SK-N-SH treated with all-trans-retinoic acid at 6 μM for 48 hours (cell line): Measurements from ENCODE around the gene SYNGR3.

Source experiments
- ATAC-seq: fragments of 200-7000 bp; cut with Tn5 transposase; 3 replicates; pipeline ENCODE4 v1.9.1; 2020; ENCODE audit warnings: mild to moderate bottlenecking, moderate library complexity
- ARNTL ChIP-seq: fragments of 450-650 bp; formaldehyde crosslinking; IDR thresholded peaks from 2 replicates; pipeline ENCODE4 v1.5.0; 2020; ENCODE audit warnings: low read depth, mild to moderate bottlenecking, moderate library complexity, borderline replicate concordance
- CREB5 ChIP-seq: fragments of 250-450 bp; sonication (Bioruptor Pico); IDR thresholded peaks from 2 replicates; pipeline ENCODE4 v1.5.1; 2020; ENCODE audit warnings: low read depth, mild to moderate bottlenecking, moderate library complexity
- CSDC2 ChIP-seq: fragments of 250-450 bp; sonication (Bioruptor Pico); IDR thresholded peaks from 2 replicates; pipeline ENCODE4 v1.5.0; 2020; ENCODE audit warnings: mild to moderate bottlenecking, moderate library complexity
- CSRNP3 ChIP-seq: fragments of 250-450 bp; sonication (Bioruptor Pico); IDR thresholded peaks from 2 replicates; pipeline ENCODE4 v1.5.1; 2021; ENCODE audit warnings: mild to moderate bottlenecking, moderate library complexity
- ESRRG ChIP-seq: fragments of 250-450 bp; sonication (Bioruptor Pico); IDR thresholded peaks from 2 replicates; pipeline ENCODE4 v1.6.1; 2021; ENCODE audit warnings: mild to moderate bottlenecking
- ISL1 ChIP-seq: fragments of 250-450 bp; sonication (Bioruptor Pico); IDR thresholded peaks from 2 replicates; pipeline ENCODE4 v2.1.2; 2022; ENCODE audit warnings: mild to moderate bottlenecking, moderate library complexity
- PATZ1 ChIP-seq: fragments of 250-450 bp; sonication (Bioruptor Pico); IDR thresholded peaks from 2 replicates; pipeline ENCODE4 v1.8.0; 2020; ENCODE audit warnings: mild to moderate bottlenecking, moderate library complexity, borderline replicate concordance
- PPARA ChIP-seq: fragments of 250-450 bp; sonication (Bioruptor Pico); IDR thresholded peaks from 2 replicates; pipeline ENCODE4 v1.5.0; 2020; ENCODE audit warnings: mild to moderate bottlenecking, borderline replicate concordance
- TOX ChIP-seq: fragments of 250-450 bp; sonication (Bioruptor Pico); IDR thresholded peaks from 2 replicates; pipeline ENCODE4 v1.8.0; 2021; ENCODE audit warnings: mild to moderate bottlenecking, moderate library complexity, borderline replicate concordance
- ZC3H10 ChIP-seq: fragments of 250-450 bp; sonication (Bioruptor Pico); IDR thresholded peaks from 2 replicates; pipeline ENCODE4 v1.5.1; 2021; ENCODE audit warnings: mild to moderate bottlenecking, moderate library complexity
- ZNF565 ChIP-seq: fragments of 450-650 bp; formaldehyde crosslinking; conservative IDR thresholded peaks from 2 replicates; pipeline ENCODE4 v1.5.0; 2020; ENCODE audit warnings: low read depth, mild to moderate bottlenecking, moderate library complexity
- ZNF70 ChIP-seq: fragments of 450-650 bp; formaldehyde crosslinking; IDR thresholded peaks from 2 replicates; pipeline ENCODE4 v1.5.0; 2020; ENCODE audit warnings: mild to moderate bottlenecking, moderate library complexity
- ZNF8 ChIP-seq: fragments of 450-650 bp; formaldehyde crosslinking; IDR thresholded peaks from 2 replicates; pipeline ENCODE4 v1.5.0; 2020; ENCODE audit warnings: mild to moderate bottlenecking, moderate library complexity
- TF ChIP-seq, protein P1 (sequence below): fragments of 250-450 bp; sonication (Bioruptor Pico); IDR thresholded peaks from 2 replicates; pipeline ENCODE4 v1.5.0; 2020; ENCODE audit warnings: mild to moderate bottlenecking, moderate library complexity

SYNGR3 gene

DNA sequence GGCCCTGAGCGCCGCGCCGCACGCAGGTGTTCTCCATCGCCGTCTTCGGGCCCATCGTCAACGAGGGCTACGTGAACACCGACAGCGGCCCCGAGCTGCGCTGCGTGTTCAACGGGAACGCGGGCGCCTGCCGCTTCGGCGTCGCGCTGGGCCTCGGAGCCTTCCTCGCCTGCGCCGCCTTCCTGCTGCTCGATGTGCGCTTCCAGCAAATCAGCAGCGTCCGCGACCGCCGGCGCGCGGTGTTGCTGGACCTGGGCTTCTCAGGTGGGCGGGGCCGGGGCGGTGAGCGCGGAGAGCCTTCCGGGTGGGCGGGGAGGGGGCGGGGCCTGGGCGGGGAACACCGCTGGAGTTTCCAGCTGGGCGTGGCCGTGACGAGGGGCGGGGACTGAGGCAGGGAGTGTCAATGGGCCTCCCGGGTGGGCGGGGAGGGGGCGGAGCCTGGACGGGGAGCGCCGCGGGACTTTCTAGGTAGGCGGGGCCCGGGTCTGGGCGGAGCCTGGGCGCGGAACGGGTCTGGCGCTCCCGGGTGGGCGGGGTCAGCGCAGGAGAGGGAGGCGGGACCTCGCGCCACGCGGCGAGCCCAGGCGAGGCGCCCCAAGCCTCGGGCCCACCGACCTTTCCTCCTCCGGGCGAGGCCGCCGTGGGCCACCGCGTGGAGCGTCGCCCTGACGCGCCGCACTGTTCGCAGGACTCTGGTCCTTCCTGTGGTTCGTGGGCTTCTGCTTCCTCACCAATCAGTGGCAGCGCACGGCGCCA lies 2.4 kb downstream of the SYNGR3 start:
- no peak for ATAC-seq
- TF ChIP-seq CSDC2 (CRISPR knock-in tag): no peak
- TF ChIP-seq ESRRG (CRISPR knock-in tag): no peak
- TF ChIP-seq, protein P1, sequence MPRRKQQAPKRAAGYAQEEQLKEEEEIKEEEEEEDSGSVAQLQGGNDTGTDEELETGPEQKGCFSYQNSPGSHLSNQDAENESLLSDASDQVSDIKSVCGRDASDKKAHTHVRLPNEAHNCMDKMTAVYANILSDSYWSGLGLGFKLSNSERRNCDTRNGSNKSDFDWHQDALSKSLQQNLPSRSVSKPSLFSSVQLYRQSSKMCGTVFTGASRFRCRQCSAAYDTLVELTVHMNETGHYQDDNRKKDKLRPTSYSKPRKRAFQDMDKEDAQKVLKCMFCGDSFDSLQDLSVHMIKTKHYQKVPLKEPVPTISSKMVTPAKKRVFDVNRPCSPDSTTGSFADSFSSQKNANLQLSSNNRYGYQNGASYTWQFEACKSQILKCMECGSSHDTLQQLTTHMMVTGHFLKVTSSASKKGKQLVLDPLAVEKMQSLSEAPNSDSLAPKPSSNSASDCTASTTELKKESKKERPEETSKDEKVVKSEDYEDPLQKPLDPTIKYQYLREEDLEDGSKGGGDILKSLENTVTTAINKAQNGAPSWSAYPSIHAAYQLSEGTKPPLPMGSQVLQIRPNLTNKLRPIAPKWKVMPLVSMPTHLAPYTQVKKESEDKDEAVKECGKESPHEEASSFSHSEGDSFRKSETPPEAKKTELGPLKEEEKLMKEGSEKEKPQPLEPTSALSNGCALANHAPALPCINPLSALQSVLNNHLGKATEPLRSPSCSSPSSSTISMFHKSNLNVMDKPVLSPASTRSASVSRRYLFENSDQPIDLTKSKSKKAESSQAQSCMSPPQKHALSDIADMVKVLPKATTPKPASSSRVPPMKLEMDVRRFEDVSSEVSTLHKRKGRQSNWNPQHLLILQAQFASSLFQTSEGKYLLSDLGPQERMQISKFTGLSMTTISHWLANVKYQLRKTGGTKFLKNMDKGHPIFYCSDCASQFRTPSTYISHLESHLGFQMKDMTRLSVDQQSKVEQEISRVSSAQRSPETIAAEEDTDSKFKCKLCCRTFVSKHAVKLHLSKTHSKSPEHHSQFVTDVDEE (CRISPR knock-in tag): no peak
- TF ChIP-seq ISL1 (CRISPR knock-in tag): no peak
- no peak for TF ChIP-seq ZNF8 (CRISPR knock-in tag)
- TF ChIP-seq TOX (CRISPR knock-in tag): no peak
- TF ChIP-seq PATZ1 (CRISPR knock-in tag): no peak
- no peak for TF ChIP-seq ZC3H10

GRCh38 chr16:1992704-1993317 lies 3.0 kb downstream of the SYNGR3 start:
- ATAC-seq: no peak

DNA sequence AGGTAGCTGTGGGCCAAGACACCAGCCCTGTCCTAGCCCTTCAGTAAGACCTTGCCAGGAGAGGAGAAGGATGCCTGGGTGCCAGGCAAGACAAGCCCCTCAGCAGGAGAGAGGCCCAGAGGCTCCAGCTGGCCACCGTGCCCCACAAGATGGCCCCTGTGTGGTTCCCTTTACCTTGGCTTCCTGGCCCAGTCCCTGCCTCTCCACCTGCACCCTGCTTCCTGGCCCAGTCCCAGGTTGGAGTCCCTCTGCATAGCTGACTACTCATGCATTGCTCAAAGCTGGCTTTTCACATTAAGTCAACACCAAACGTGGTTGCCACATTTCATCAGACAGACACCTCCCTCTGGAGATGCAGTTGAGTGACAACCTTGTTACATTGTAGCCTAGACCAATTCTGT lies 4.0 kb downstream of the SYNGR3 start:
- no peak for ATAC-seq
- no peak for TF ChIP-seq ZNF70 (CRISPR knock-in tag)
- no peak for TF ChIP-seq PPARA (CRISPR knock-in tag)
- TF ChIP-seq ZNF565 (CRISPR knock-in tag): no peak
- no peak for TF ChIP-seq ZNF8 (CRISPR knock-in tag)
- TF ChIP-seq, protein P1 (CRISPR knock-in tag): no peak
- no peak for TF ChIP-seq ARNTL (CRISPR knock-in tag)
- TF ChIP-seq CSDC2 (CRISPR knock-in tag): no peak

More at GRCh38 chr16:1992704-1993317, 3.0 kb downstream of the SYNGR3 start:
- TF ChIP-seq CREB5 (CRISPR knock-in tag): no peak
- no peak for TF ChIP-seq PPARA (CRISPR knock-in tag)
- no peak for TF ChIP-seq CSRNP3 (CRISPR knock-in tag)
